MM.1S (cell line): Measurements from ENCODE around the gene ITGA7.

ENCODE experiments used
- CTCF ChIP-seq: fragments of 300-600 bp; sonication (generic); IDR thresholded peaks from 2 replicates; pipeline ENCODE4 v1.5.1; 2016; ENCODE audit warnings: antibody characterized with exemption, low read length, mixed read lengths
- EZH2 ChIP-seq: fragments of 300-600 bp; sonication (generic); optimal IDR thresholded peaks from 2 replicates; pipeline ENCODE3; 2017; ENCODE audit warnings: low read depth, mild to moderate bottlenecking, antibody characterized with exemption, low read length, mixed read lengths

DNA sequence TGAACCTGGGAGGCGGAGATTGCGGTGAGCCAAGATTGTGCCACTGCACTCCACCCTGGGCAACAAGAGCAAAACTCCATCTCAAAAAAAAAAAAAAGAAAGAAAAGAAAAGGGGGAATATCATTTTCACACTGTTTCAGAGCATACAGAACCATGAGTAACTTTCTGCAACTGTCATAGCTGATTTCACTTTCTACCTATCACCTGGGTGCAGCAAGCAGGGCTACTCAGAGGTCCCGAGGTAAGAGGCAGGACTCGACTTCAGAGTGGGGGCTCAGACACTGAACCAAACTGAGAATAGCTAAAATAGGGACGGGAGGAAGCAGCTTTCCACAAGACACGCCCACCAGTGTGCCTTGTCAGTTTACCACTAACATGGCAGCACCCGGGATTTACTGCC, 41.2 kb downstream of the ITGA7 start:
- TF ChIP-seq CTCF (no peak), EZH2 (no peak)
